WTC11 (cell line): Measurements from ENCODE around the gene PHRF1. TPM values are rescaled to one million over a fixed set of nuclear protein-coding genes. Genes with fewer than 3 reads are reported as not detected.

Source experiments
- AR ChIP-seq: fragments of 250-450 bp; sonication (Bioruptor Pico); IDR thresholded peaks from 2 replicates; pipeline ENCODE4 v1.9.0; 2021; ENCODE audit warnings: mild to moderate bottlenecking
- ATF1 ChIP-seq: sonication (generic); formaldehyde crosslinking; IDR thresholded peaks from 2 replicates; pipeline ENCODE4 v1.8.1; 2023; ENCODE audit warnings: mild to moderate bottlenecking, moderate library complexity, missing genetic modification reagents
- ATF6 ChIP-seq: sonication (generic); formaldehyde crosslinking; IDR thresholded peaks from 2 replicates; pipeline ENCODE4 v1.8.1; 2023; ENCODE audit warnings: mild to moderate bottlenecking, missing genetic modification reagents
- E2F1 ChIP-seq: sonication (generic); formaldehyde crosslinking; IDR thresholded peaks from 2 replicates; pipeline ENCODE4 v1.8.0; 2022; ENCODE audit warnings: mild to moderate bottlenecking, missing genetic modification reagents
- ERG ChIP-seq: fragments of 250-450 bp; sonication (Bioruptor Pico); IDR thresholded peaks from 2 replicates; pipeline ENCODE4 v1.8.0; 2021; ENCODE audit warnings: mild to moderate bottlenecking
- ETV6 ChIP-seq: sonication (generic); formaldehyde crosslinking; IDR thresholded peaks from 2 replicates; pipeline ENCODE4 v1.8.1; 2022; ENCODE audit warnings: mild to moderate bottlenecking, missing genetic modification reagents
- FOXP4 ChIP-seq: sonication (generic); formaldehyde crosslinking; IDR thresholded peaks from 2 replicates; pipeline ENCODE4 v1.8.0; 2022; ENCODE audit warnings: mild to moderate bottlenecking, missing genetic modification reagents
- GABPB1 ChIP-seq: sonication (generic); formaldehyde crosslinking; IDR thresholded peaks from 2 replicates; pipeline ENCODE4 v1.8.1; 2023; ENCODE audit warnings: mild to moderate bottlenecking, missing genetic modification reagents
- KAT7 ChIP-seq: sonication (generic); formaldehyde crosslinking; IDR thresholded peaks from 2 replicates; pipeline ENCODE4 v1.8.1; 2023; ENCODE audit warnings: missing genetic modification reagents, mild to moderate bottlenecking, borderline replicate concordance
- NR1H2 ChIP-seq: sonication (generic); formaldehyde crosslinking; IDR thresholded peaks from 2 replicates; pipeline ENCODE4 v1.9.0; 2021; ENCODE audit warnings: mild to moderate bottlenecking, moderate library complexity, missing genetic modification reagents
- NR3C1 ChIP-seq: sonication (generic); formaldehyde crosslinking; conservative IDR thresholded peaks from 2 replicates; pipeline ENCODE4 v1.8.1; 2023; ENCODE audit warnings: low read depth, mild to moderate bottlenecking, missing genetic modification reagents
- TCF7 ChIP-seq: sonication (generic); formaldehyde crosslinking; IDR thresholded peaks from 2 replicates; pipeline ENCODE4 v1.8.0; 2022; ENCODE audit warnings: mild to moderate bottlenecking, low read depth, missing genetic modification reagents, moderate library complexity
- TEAD1 ChIP-seq: sonication (generic); formaldehyde crosslinking; IDR thresholded peaks from 2 replicates; pipeline ENCODE4 v1.8.0; 2022; ENCODE audit warnings: mild to moderate bottlenecking, missing genetic modification reagents
- USF2 ChIP-seq: sonication (generic); formaldehyde crosslinking; IDR thresholded peaks from 2 replicates; pipeline ENCODE4 v1.8.1; 2023; ENCODE audit warnings: mild to moderate bottlenecking, missing genetic modification reagents, moderate library complexity
- ZNF425 ChIP-seq: fragments of 250-450 bp; sonication (Bioruptor Pico); conservative IDR thresholded peaks from 2 replicates; pipeline ENCODE4 v1.9.0; 2021; ENCODE audit warnings: mild to moderate bottlenecking
- ZNF532 ChIP-seq: fragments of 250-450 bp; sonication (Bioruptor Pico); IDR thresholded peaks from 2 replicates; pipeline ENCODE4 v1.9.0; 2021; ENCODE audit warnings: mild to moderate bottlenecking, borderline replicate concordance
- ZSCAN18 ChIP-seq: fragments of 250-450 bp; sonication (Bioruptor Pico); IDR thresholded peaks from 2 replicates; pipeline ENCODE4 v2.1.2; 2022; ENCODE audit warnings: mild to moderate bottlenecking, moderate library complexity
- total RNA-seq: library from RNA; stranded (reverse); gene quantifications from 3 replicates; pipeline ENCODE4 v1.2.3, GENCODE V29; 2021

PHRF1 gene
- total RNA-seq, 1 experiment from 2014 or later = 46.9 TPM

- TF ChIP-seq E2F1 (CRISPR knock-in tag) (no peak), ZSCAN18 (CRISPR knock-in tag) (no peak), NR3C1 (CRISPR knock-in tag) (0 out of 2 replicates have a peak, but pooled peaks have one; percentile 58), ZNF532 (CRISPR knock-in tag) (no peak), FOXP4 (CRISPR knock-in tag) (peak; percentile 11; the same call in 1 of the 2 replicates), USF2 (CRISPR knock-in tag) (peak; percentile 89), ERG (no peak), ATF1 (CRISPR knock-in tag) (no peak), GABPB1 (CRISPR knock-in tag) (no peak), NR1H2 (CRISPR knock-in tag) (no peak), TCF7 (peak; percentile 62; the same call in 1 of the 2 replicates), TEAD1 (0 out of 2 replicates have a peak, but pooled peaks have one; percentile 14), ZNF425 (CRISPR knock-in tag) (no peak), KAT7 (no peak; the same call in 1 of the 2 replicates), ETV6 (peak; percentile 81; the same call in 1 of the 2 replicates), AR (CRISPR knock-in tag) (no peak), ATF6 (no peak)
Measured at GRCh38 chr11:536841-537621, 39.2 kb upstream of the PHRF1 start, which contains the start of gene LRRC56 (continued).
